SK-N-SH treated with all-trans-retinoic acid at 6 μM for 48 hours (cell line): ENCODE measurements around the gene CBFA2T3.

Source experiments
- ARNTL ChIP-seq: fragments of 450-650 bp; formaldehyde crosslinking; IDR thresholded peaks from 2 replicates; pipeline ENCODE4 v1.5.0; 2020; ENCODE audit warnings: low read depth, mild to moderate bottlenecking, moderate library complexity, borderline replicate concordance
- CSRNP3 ChIP-seq: fragments of 250-450 bp; sonication (Bioruptor Pico); IDR thresholded peaks from 2 replicates; pipeline ENCODE4 v1.5.1; 2021; ENCODE audit warnings: mild to moderate bottlenecking, moderate library complexity
- GLIS3 ChIP-seq: fragments of 250-450 bp; sonication (Bioruptor Pico); IDR thresholded peaks from 2 replicates; pipeline ENCODE4 v1.5.0; 2020; ENCODE audit warnings: mild to moderate bottlenecking, moderate library complexity
- TCF4 ChIP-seq: fragments of 250-450 bp; sonication (Bioruptor Pico); IDR thresholded peaks from 2 replicates; pipeline ENCODE4 v1.8.0; 2021; ENCODE audit warnings: mild to moderate bottlenecking, moderate library complexity, borderline replicate concordance
- ZC3H10 ChIP-seq: fragments of 250-450 bp; sonication (Bioruptor Pico); IDR thresholded peaks from 2 replicates; pipeline ENCODE4 v1.5.1; 2021; ENCODE audit warnings: mild to moderate bottlenecking, moderate library complexity
- ZFP30 ChIP-seq: fragments of 450-650 bp; formaldehyde crosslinking; IDR thresholded peaks from 2 replicates; pipeline ENCODE4 v1.5.0; 2022; ENCODE audit warnings: mild to moderate bottlenecking, moderate library complexity
- TF ChIP-seq, protein P1 (sequence below): fragments of 250-450 bp; sonication (Bioruptor Pico); IDR thresholded peaks from 2 replicates; pipeline ENCODE4 v1.8.0; 2021; ENCODE audit warnings: low read depth, mild to moderate bottlenecking, moderate library complexity, borderline replicate concordance

DNA sequence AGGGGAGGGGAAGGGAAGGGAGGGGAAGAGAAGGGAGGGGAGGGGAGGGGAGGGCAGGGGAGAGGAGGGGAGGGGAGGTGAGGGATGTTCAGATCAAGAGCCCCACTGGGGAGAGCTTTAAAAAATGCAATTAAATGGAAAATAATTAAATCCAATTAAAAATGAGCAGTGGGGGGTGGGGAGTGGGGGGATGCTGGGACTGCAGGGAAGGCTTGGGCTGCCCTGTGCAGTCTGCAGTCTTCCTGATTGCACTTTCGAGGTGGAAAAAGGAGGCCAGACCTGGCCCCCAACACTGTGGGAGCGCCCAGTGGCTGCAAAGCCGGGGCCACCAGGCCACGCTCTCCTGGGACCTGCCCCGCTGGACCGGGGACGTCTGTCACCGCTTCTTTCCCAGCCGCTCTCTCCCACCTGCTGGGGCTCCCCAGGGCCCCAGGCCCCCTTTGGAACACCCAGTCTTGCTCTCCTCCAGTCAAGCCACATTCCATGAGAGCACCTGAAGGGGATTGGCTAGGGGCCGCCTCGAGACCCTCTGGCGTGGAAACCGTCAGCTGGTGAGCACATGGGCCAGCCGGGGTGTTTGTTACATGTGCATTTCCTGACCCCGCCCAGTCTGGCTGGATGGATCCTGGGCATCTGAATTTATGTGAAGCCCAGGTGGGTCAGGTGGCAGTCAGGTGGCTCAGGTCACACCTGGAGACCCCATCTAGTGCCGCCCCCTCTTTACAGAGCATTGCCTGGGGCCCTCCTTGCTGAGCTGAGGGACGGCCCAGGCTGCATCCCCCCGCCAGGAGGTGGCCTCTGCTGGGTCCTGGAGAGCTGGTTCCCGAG lies 37.6 kb upstream of the CBFA2T3 start:
- TF ChIP-seq TCF4 (CRISPR knock-in tag), result no peak
- TF ChIP-seq CSRNP3 (CRISPR knock-in tag), result no peak
- no peak for TF ChIP-seq ARNTL
- no peak for TF ChIP-seq GLIS3
- TF ChIP-seq, protein P1, sequence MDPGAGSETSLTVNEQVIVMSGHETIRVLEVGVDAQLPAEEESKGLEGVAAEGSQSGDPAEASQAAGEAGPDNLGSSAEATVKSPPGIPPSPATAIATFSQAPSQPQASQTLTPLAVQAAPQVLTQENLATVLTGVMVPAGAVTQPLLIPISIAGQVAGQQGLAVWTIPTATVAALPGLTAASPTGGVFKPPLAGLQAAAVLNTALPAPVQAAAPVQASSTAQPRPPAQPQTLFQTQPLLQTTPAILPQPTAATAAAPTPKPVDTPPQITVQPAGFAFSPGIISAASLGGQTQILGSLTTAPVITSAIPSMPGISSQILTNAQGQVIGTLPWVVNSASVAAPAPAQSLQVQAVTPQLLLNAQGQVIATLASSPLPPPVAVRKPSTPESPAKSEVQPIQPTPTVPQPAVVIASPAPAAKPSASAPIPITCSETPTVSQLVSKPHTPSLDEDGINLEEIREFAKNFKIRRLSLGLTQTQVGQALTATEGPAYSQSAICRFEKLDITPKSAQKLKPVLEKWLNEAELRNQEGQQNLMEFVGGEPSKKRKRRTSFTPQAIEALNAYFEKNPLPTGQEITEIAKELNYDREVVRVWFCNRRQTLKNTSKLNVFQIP (CRISPR knock-in tag), result no peak
- TF ChIP-seq ZFP30, result no peak
- no peak for TF ChIP-seq ZC3H10
